Peyer's patch (tissue), 4 donors: ENCODE measurements around the gene BBS9.

Experiments used
- CTCF ChIP-seq, 6 experiments: fragments of 450-650 bp in 4 of 6; fragments of 200-600 bp in 2 of 6; sonication (generic) in 1 of 6; IDR thresholded peaks; one replicate each; pipeline ENCODE4 v1.5.1; 2017 to 2019; ENCODE audit warnings: antibody characterized with exemption in 6 of 6, mild to moderate bottlenecking in 3 of 6, moderate library complexity in 1 of 6
- POLR2A ChIP-seq, 2 donors: fragments of 450-650 bp; IDR thresholded peaks; one replicate each; pipeline ENCODE4 v1.5.1; 2017; ENCODE audit warnings: antibody characterized with exemption in 2 of 2, mild to moderate bottlenecking in 2 of 2, moderate library complexity in 2 of 2

DNA sequence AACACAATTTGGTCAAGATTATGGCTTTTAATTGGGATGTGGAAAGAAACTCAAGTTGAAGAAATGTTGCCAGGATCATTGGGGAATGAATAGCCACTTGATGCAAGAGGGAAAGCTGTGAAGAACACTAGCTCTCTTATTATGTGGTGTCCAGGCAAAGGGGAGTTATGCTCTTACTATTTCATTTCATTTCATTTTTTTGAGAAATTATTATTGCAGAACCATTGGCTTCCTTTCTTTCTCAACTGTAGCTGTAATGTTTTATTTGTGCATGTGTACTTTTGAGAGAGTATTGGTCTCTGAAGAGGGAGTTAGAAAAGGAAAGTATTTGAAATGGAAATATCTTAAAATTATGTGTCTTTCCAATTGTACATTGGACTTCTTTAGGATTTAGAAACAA is 463.4 kb downstream of the BBS9 start:
- TF ChIP-seq CTCF (IDR thresholded peaks at IDR 0.05) (no peak), POLR2A (IDR thresholded peaks at IDR 0.05) (no peak)
